Uterus (tissue), 2 donors: ENCODE data around the gene EVL.

Experiments
- POLR2A ChIP-seq, 2 donors: fragments of 450-650 bp; IDR thresholded peaks; one replicate each; pipeline ENCODE4 v1.6.1; 2016; ENCODE audit warnings: antibody characterized with exemption in 2 of 2, mild to moderate bottlenecking in 1 of 2, moderate library complexity in 1 of 2
- TF ChIP-seq, protein P1 (sequence below), 4 experiments: fragments of 200-600 bp in 2 of 4; fragments of 450-650 bp in 2 of 4; sonication (generic) in 2 of 4; IDR thresholded peaks; one replicate each; pipeline ENCODE4 v1.5.1; 2016 to 2019; ENCODE audit warnings: antibody characterized with exemption in 4 of 4, mild to moderate bottlenecking in 2 of 4, moderate library complexity in 1 of 4

DNA sequence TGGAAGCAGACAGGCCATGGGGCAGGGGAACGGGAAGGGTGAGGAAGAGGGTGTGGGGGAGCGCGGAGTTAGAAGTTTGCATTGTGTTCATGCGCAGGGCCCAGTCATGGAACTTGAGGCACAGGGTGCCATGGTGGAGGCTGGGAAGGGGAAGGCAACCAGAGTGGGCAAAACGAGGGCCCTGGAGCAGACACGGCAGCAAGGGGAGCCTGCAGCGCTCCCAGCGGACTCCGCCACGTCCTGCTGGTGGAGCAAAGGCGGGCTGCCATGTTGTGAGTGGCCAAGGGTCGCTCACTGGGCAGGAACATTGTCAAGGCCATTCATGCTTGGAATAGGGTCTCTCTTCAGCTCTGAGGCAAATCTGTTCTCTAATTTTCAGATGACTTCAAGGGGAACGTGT lies 73.7 kb downstream of the EVL start:
- TF ChIP-seq, protein P1, sequence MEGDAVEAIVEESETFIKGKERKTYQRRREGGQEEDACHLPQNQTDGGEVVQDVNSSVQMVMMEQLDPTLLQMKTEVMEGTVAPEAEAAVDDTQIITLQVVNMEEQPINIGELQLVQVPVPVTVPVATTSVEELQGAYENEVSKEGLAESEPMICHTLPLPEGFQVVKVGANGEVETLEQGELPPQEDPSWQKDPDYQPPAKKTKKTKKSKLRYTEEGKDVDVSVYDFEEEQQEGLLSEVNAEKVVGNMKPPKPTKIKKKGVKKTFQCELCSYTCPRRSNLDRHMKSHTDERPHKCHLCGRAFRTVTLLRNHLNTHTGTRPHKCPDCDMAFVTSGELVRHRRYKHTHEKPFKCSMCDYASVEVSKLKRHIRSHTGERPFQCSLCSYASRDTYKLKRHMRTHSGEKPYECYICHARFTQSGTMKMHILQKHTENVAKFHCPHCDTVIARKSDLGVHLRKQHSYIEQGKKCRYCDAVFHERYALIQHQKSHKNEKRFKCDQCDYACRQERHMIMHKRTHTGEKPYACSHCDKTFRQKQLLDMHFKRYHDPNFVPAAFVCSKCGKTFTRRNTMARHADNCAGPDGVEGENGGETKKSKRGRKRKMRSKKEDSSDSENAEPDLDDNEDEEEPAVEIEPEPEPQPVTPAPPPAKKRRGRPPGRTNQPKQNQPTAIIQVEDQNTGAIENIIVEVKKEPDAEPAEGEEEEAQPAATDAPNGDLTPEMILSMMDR (IDR thresholded peaks at IDR 0.05): no peak
- TF ChIP-seq POLR2A (IDR thresholded peaks at IDR 0.05): no peak
